Sigmoid colon (tissue), 7 donors: ENCODE results near the gene SNTG2. TPM values are rescaled to one million over a fixed set of nuclear protein-coding genes. Genes with fewer than 3 reads are reported as not detected.

Experiments
- DNase-seq: peaks from one replicate; pipeline ENCODE4 v3.0.0-alpha.2; 2019
- H3K27ac ChIP-seq, 4 donors: fragments of 200-600 bp; sonication (generic); one replicate each; pipeline ENCODE4 v1.5.1; 2016 to 2019; ENCODE audit warnings: mild to moderate bottlenecking in 1 of 4
- H3K27me3 ChIP-seq, 3 donors: fragments of 200-600 bp; sonication (generic); one replicate each; pipeline ENCODE4 v1.5.1; 2019; ENCODE audit warnings: mild to moderate bottlenecking in 1 of 3
- H3K36me3 ChIP-seq, 4 donors: fragments of 200-600 bp; sonication (generic); one replicate each; pipeline ENCODE4 v1.5.1; 2016 to 2019
- H3K4me1 ChIP-seq, 4 donors: fragments of 200-600 bp; sonication (generic); one replicate each; pipeline ENCODE4 v1.5.1; 2017 to 2019
- H3K4me3 ChIP-seq, 4 donors: fragments of 200-600 bp; sonication (generic); one replicate each; pipeline ENCODE4 v1.5.1; 2017 to 2019; ENCODE audit warnings: mild to moderate bottlenecking in 2 of 4, moderate library complexity in 1 of 4
- H3K9me3 ChIP-seq, 4 donors: fragments of 200-600 bp in 3 of 4; sonication (generic) in 3 of 4; one replicate each; pipeline versions ENCODE4 v1.5.1 to v1.6.1; 2013 to 2019
- CTCF ChIP-seq, 4 experiments: fragments of 450-650 bp in 3 of 4; fragments of 200-600 bp in 1 of 4; IDR thresholded peaks; one replicate each; pipeline ENCODE4 v1.5.1; 2016 to 2019; ENCODE audit warnings: antibody characterized with exemption in 4 of 4, mild to moderate bottlenecking in 3 of 4, moderate library complexity in 2 of 4
- EP300 ChIP-seq, 4 donors: sonication (generic); formaldehyde crosslinking; IDR thresholded peaks; one replicate each; pipeline ENCODE4 v1.6.1; 2017; ENCODE audit warnings: antibody characterized with exemption in 4 of 4
- POLR2A ChIP-seq, 2 donors: fragments of 450-650 bp; IDR thresholded peaks; one replicate each; pipeline ENCODE4 v1.6.1; 2016; ENCODE audit warnings: antibody characterized with exemption in 2 of 2, mild to moderate bottlenecking in 2 of 2, moderate library complexity in 2 of 2
- POLR2AphosphoS5 ChIP-seq, 4 donors: sonication (generic); formaldehyde crosslinking; IDR thresholded peaks; one replicate each; pipeline ENCODE4 v1.6.1; 2017; ENCODE audit warnings: antibody characterized with exemption in 4 of 4
- WGBS, 2 donors: extraction: QIAGEN DNeasy Blood & Tissue Kit; methylation state at CpG; one replicate each; pipeline ENCODE4 v1.1.7; 2013; 5-methylcytosine and 5-hydroxymethylcytosine counted together
- intact Hi-C: fragments of 100-400 bp; cut with DNase I; formaldehyde crosslinking; loops from one replicate; pipeline ENCODE4 v1.15.1; 2023
- polyA plus RNA-seq, 3 donors: library from polyadenylated mRNA; stranded (reverse); fragments of 200-250 nt; gene quantifications; one replicate each; pipeline ENCODE4 v1.2.3, GENCODE V29; 2013
- total RNA-seq, 4 donors: library from RNA; depleted of rRNA; stranded (reverse); fragments of >200 nt; gene quantifications; one replicate each; pipeline ENCODE4 v1.1.0, GENCODE V29; 2016
- donor health status: healthy with polysubstance abuse.
- donor health status: Bipolar disorder and iron deficiency.
- donor health status: healthy.

Gene SNTG2
- total and polyA plus RNA-seq, 7 donors, result 0.60 to 5.2 (median 1.9) TPM; not detected in 1

- Histone ChIP-seq H3K9me3 (peaks cover 0 to 6% (median 5%) of the 10 kb centered on the region in 4 donors), H3K27me3 (peaks cover 0 to 10% (median 0%) of the 10 kb centered on the region in 3 donors), H3K4me3 (no peak overlapping the region), H3K4me1 (no peaks in the 10 kb centered on the region), H3K36me3 (no peaks in the 10 kb centered on the region), H3K27ac (no peak overlapping the region)
- TF ChIP-seq POLR2AphosphoS5 (IDR thresholded peaks at IDR 0.05) (no peak), CTCF (IDR thresholded peaks at IDR 0.05) (no peak), EP300 (IDR thresholded peaks at IDR 0.05) (no peak), POLR2A (IDR thresholded peaks at IDR 0.05) (no peak)
- intact Hi-C loops, result no loop called here
- WGBS, 2 donors, result 92 to 94% methylated on average over 18 of the region's 18 CpGs
- DNase-seq, result no peak
These were observed 322.2 kb downstream of the SNTG2 start for GRCh38 chr2:1272835-1273234.

GRCh38 chr2:1277634-1278033 lies 327.0 kb downstream of the SNTG2 start:
- peaks cover 0 to 7% (median 6%) of the 10 kb centered on the region in 3 donors for H3K27me3 ChIP-seq
- WGBS, 2 donors, result 79 to 87% methylated on average over 6 of the region's 6 CpGs
- H3K4me1 ChIP-seq, result peaks cover 0 to 8% (median 2%) of the 10 kb centered on the region in 4 donors
- intact Hi-C loops, result no loop called here
- peaks cover 0 to 6% (median 5%) of the 10 kb centered on the region in 4 donors for H3K9me3 ChIP-seq
- no peak overlapping the region for H3K4me3 ChIP-seq
- DNase-seq, result no peak
- no peaks in the 10 kb centered on the region for H3K36me3 ChIP-seq
- no peak overlapping the region for H3K27ac ChIP-seq
- TF ChIP-seq EP300 (IDR thresholded peaks at IDR 0.05) (no peak), POLR2AphosphoS5 (IDR thresholded peaks at IDR 0.05) (no peak), CTCF (IDR thresholded peaks at IDR 0.05) (no peak), POLR2A (IDR thresholded peaks at IDR 0.05) (no peak)

DNA sequence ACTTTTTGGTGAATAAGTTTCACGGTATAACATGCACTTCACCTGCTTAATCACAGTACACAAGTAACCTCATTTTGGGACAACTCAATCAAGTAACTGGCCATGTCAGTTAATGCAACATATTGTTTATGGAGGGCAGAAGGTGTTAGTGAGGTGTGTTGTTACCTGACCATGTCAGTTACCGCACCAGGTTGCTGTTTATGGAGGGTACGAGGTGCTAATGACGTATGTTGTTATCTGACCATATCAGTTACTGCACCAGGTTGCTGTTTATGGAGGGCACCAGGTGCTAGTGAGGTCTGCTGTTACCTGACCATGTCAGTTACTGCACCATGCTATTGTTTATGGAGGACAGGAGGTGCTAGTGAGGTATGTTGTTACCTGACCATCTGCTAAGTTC lies 327.5 kb downstream of the SNTG2 start:
- H3K27ac ChIP-seq, result no peak overlapping the region
- no peak overlapping the region for H3K4me3 ChIP-seq
- intact Hi-C loops, result no loop called here
- peaks cover 0 to 8% (median 2%) of the 10 kb centered on the region in 4 donors for H3K4me1 ChIP-seq
- H3K36me3 ChIP-seq, result no peaks in the 10 kb centered on the region
- peaks cover 0 to 12% (median 6%) of the 10 kb centered on the region in 3 donors for H3K27me3 ChIP-seq
- DNase-seq, result no peak
- TF ChIP-seq CTCF (IDR thresholded peaks at IDR 0.05) (no peak), POLR2A (IDR thresholded peaks at IDR 0.05) (no peak), POLR2AphosphoS5 (IDR thresholded peaks at IDR 0.05) (no peak), EP300 (IDR thresholded peaks at IDR 0.05) (no peak)
- WGBS, 2 donors, result 77 to 80% methylated on average over 4 of the region's 4 CpGs
- peaks cover 0 to 6% (median 5%) of the 10 kb centered on the region in 4 donors for H3K9me3 ChIP-seq

GRCh38 chr2:1278861-1279260 lies 328.2 kb downstream of the SNTG2 start:
- DNase-seq, result no peak
- no peak overlapping the region for H3K27ac ChIP-seq
- H3K36me3 ChIP-seq, result no peaks in the 10 kb centered on the region
- no peak for TF ChIP-seq POLR2AphosphoS5 (IDR thresholded peaks at IDR 0.05)
- TF ChIP-seq POLR2A (IDR thresholded peaks at IDR 0.05), result no peak
- no peak for TF ChIP-seq CTCF (IDR thresholded peaks at IDR 0.05)
- no peak for TF ChIP-seq EP300 (IDR thresholded peaks at IDR 0.05)
- no peak overlapping the region for H3K4me3 ChIP-seq
- peaks cover 0 to 19% (median 6%) of the 10 kb centered on the region in 3 donors for H3K27me3 ChIP-seq
- 93 to 95% methylated on average over 27 of the region's 27 CpGs for WGBS, 2 donors
- H3K9me3 ChIP-seq, result peaks cover 0 to 6% (median 5%) of the 10 kb centered on the region in 4 donors
- intact Hi-C loops, result no loop called here
- H3K4me1 ChIP-seq, result peaks cover 0 to 8% (median 2%) of the 10 kb centered on the region in 4 donors

GRCh38 chr2:1282552-1282951 lies 331.9 kb downstream of the SNTG2 start:
- WGBS, 2 donors, result 57 to 69% methylated on average over 22 of the region's 22 CpGs
- Histone ChIP-seq H3K4me1 (peaks cover 0 to 8% (median 2%) of the 10 kb centered on the region in 4 donors), H3K36me3 (no peaks in the 10 kb centered on the region), H3K27ac (no peak overlapping the region), H3K4me3 (no peak overlapping the region), H3K27me3 (peaks cover 0 to 31% (median 6%) of the 10 kb centered on the region in 3 donors), H3K9me3 (no peaks in the 10 kb centered on the region)
- no peak for DNase-seq
- TF ChIP-seq EP300 (IDR thresholded peaks at IDR 0.05) (no peak), POLR2AphosphoS5 (IDR thresholded peaks at IDR 0.05) (no peak), CTCF (IDR thresholded peaks at IDR 0.05) (no peak), POLR2A (IDR thresholded peaks at IDR 0.05) (no peak)
- intact Hi-C loops, result no loop called here
